ENCODE measurements around the gene ASH1L. TPM values are rescaled to one million over a fixed set of nuclear protein-coding genes. Genes with fewer than 3 reads are reported as not detected.
"Not testable (repeated sequence)": the region's sequence is repeated elsewhere in the genome, so short reads cannot be mapped to it uniquely, and the experiment has no call there.

Gene ASH1L
- total RNA-seq, 2 donors from 2014 or later: 34.0 to 51.4 TPM

DNA sequence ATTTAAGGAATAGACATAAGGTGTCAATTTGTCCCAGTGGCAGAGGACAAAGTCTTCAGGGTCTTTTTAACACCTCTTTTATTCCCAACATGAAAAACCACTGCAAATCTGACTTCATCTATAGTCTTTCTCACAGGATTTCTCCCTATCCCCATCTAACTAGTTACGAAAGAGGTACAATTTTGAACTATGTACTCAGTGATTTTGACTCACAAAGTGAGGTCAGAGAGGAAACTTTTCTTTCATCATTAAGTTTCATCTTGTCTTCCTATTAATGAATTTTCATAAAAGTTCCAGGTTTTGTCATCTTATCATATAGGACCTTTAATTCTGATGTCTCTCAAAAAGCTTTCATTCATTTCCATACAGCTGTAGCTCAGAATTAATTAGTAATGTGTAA, 63.3 kb downstream of the ASH1L start:
- ATAC-seq: no peak
- 93 to 95% methylated on average over 1 of the region's 1 CpG for WGBS, 2 donors

GRCh38 chr1:155493595-155493994, 69.0 kb downstream of the ASH1L start:
- ATAC-seq; H3K4me3 ChIP-seq; H3K9me3 ChIP-seq; intact Hi-C loops (cut with DNase I); H3K27ac ChIP-seq; H3K27me3 ChIP-seq; H3K36me3 ChIP-seq (replicated peaks in 1 of 2; ENCODE audit: insufficient read depth in 1 of 2, low read depth in 2 of 2); DNase-seq: not testable (repeated sequence)
- 95 to 99% methylated on average over 4 of the region's 4 CpGs for WGBS, 2 donors
- H3K4me1 ChIP-seq: peaks cover 16% of the 10 kb centered on the region

More for the DNA sequence above, 63.3 kb downstream of the ASH1L start:
- Histone ChIP-seq H3K27me3 (no peaks in the 10 kb centered on the region), H3K4me1 (peaks cover 12% of the 10 kb centered on the region), H3K4me3 (no peak overlapping the region), H3K27ac (no peak overlapping the region), H3K36me3 (replicated peaks in 1 of 2; ENCODE audit: insufficient read depth in 1 of 2, low read depth in 2 of 2) (no peaks in the 10 kb centered on the region), H3K9me3 (no peaks in the 10 kb centered on the region)
- no peak for DNase-seq
- intact Hi-C loops (cut with DNase I): no loop called here
- TF ChIP-seq, protein P1, sequence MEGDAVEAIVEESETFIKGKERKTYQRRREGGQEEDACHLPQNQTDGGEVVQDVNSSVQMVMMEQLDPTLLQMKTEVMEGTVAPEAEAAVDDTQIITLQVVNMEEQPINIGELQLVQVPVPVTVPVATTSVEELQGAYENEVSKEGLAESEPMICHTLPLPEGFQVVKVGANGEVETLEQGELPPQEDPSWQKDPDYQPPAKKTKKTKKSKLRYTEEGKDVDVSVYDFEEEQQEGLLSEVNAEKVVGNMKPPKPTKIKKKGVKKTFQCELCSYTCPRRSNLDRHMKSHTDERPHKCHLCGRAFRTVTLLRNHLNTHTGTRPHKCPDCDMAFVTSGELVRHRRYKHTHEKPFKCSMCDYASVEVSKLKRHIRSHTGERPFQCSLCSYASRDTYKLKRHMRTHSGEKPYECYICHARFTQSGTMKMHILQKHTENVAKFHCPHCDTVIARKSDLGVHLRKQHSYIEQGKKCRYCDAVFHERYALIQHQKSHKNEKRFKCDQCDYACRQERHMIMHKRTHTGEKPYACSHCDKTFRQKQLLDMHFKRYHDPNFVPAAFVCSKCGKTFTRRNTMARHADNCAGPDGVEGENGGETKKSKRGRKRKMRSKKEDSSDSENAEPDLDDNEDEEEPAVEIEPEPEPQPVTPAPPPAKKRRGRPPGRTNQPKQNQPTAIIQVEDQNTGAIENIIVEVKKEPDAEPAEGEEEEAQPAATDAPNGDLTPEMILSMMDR (IDR thresholded peaks at IDR 0.05): no peak
- no peak for TF ChIP-seq POLR2A (IDR thresholded peaks at IDR 0.05)

DNA sequence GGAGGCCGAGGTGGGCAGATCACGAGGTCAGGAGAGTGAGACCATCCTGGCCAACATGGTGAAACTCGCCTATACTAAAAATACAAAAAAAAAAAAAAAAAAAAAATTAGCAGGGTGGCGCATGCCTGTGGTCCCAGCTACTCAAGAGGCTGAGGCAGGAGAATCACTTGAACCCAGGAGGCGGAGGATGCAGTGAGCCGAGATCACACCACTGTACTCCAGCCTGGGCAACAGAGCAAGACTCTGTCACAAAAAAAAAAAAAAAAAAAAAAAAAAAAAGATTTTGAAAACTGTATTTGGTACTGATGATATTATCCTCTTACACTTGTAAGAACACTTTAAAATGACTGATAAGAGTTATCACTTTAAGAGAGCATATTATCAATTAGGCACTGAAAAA, 74.2 kb downstream of the ASH1L start:
- DNase-seq; H3K27me3 ChIP-seq; ATAC-seq; H3K4me3 ChIP-seq; H3K9me3 ChIP-seq; H3K36me3 ChIP-seq (replicated peaks in 1 of 2; ENCODE audit: insufficient read depth in 1 of 2, low read depth in 2 of 2); intact Hi-C loops (cut with DNase I); H3K27ac ChIP-seq: not testable (repeated sequence)
- peaks cover 11% of the 10 kb centered on the region for H3K4me1 ChIP-seq
- WGBS, 2 donors: 97 to 98% methylated on average over 6 of the region's 6 CpGs

GRCh38 chr1:155487541-155487940, 75.1 kb downstream of the ASH1L start:
- Histone ChIP-seq H3K27me3 (no peaks in the 10 kb centered on the region), H3K4me3 (no peak overlapping the region), H3K9me3 (no peaks in the 10 kb centered on the region), H3K27ac (no peak overlapping the region), H3K36me3 (replicated peaks in 1 of 2; ENCODE audit: insufficient read depth in 1 of 2, low read depth in 2 of 2) (no peaks in the 10 kb centered on the region), H3K4me1 (peaks cover 12% of the 10 kb centered on the region)
- DNase-seq (no peak), ATAC-seq (no peak)
- TF ChIP-seq, protein P1 (IDR thresholded peaks at IDR 0.05): no peak
- TF ChIP-seq POLR2A (IDR thresholded peaks at IDR 0.05): no peak
- WGBS, 2 donors: 94 to 96% methylated on average over 4 of the region's 4 CpGs
- intact Hi-C loops (cut with DNase I): no loop called here

- not testable (repeated sequence) for DNase-seq, ATAC-seq
- 88 to 92% methylated on average over 6 of the region's 6 CpGs for WGBS, 2 donors
Observed at GRCh38 chr1:155486952-155487351, 75.7 kb downstream of the ASH1L start.

GRCh38 chr1:155485945-155486344, 76.7 kb downstream of the ASH1L start:
- DNase-seq (no peak), ATAC-seq (no peak)
- intact Hi-C loops (cut with DNase I): no loop called here
- no peak for TF ChIP-seq POLR2A (IDR thresholded peaks at IDR 0.05)
- TF ChIP-seq, protein P1 (IDR thresholded peaks at IDR 0.05): no peak
- Histone ChIP-seq H3K27me3 (no peaks in the 10 kb centered on the region), H3K9me3 (no peaks in the 10 kb centered on the region), H3K4me3 (no peak overlapping the region), H3K4me1 (peaks cover 13% of the 10 kb centered on the region), H3K36me3 (replicated peaks in 1 of 2; ENCODE audit: insufficient read depth in 1 of 2, low read depth in 2 of 2) (no peaks in the 10 kb centered on the region), H3K27ac (no peak overlapping the region)

More at GRCh38 chr1:155486952-155487351, 75.7 kb downstream of the ASH1L start:
- H3K9me3 ChIP-seq; H3K4me3 ChIP-seq; H3K36me3 ChIP-seq (replicated peaks in 1 of 2; ENCODE audit: insufficient read depth in 1 of 2, low read depth in 2 of 2); H3K27ac ChIP-seq; H3K27me3 ChIP-seq; intact Hi-C loops (cut with DNase I): not testable (repeated sequence)
- H3K4me1 ChIP-seq: peaks cover 18% of the 10 kb centered on the region

All from body of pancreas (tissue), 4 donors.